Measurements from ENCODE around the gene ABR.

The ABR gene

DNA sequence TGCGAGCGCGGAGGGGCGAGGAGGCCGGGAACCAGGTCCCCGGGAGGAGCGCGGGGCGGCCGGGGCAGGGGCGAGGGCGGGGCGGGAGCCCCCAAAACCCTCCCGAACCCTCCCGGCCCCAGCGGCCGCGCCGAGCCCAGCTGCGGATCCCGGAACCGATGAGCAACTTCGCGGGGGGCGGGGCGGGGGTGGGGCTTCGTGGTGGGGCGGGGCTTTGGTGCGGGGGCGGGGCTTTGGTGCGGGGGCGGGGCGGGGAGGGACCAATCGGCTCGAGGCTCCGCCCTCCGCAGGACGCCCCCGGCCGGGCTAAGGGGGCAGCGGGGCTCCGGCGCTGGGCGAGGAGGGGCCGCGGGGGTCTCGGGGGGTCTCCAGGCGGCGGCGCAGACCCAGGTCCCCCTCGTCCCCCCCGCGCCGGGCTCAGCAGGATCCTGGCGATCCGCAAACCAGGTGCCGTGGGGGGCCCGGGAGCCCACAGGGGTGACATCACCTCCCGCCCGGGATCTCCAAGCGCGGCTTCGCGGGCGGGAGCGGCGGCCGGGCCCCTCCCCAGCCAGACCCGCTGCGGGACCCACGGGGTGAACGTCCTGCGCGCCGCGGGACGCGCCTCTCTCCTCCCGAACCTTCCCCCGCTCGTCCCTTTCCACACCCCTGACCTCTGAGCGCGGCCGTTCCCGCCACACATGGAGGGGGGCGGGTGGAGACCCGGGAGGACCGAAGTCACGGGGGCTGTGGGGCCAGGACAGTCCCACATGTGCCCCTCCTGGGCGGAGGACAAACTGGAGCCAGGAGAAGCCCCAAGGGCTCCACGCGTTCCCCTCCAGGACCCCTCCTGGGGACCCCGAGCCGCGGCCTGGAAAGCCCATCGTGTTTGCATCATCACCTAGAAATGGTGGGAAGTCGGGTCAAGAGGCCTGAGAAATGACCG is at the start of gene ABR:
Gene ABR (minus strand): TSS at position 164 of the 925 bp plus-strand sequence. CDS start 254 bp downstream, outside the sequence.
- peak; percentile 49 for DNase-seq (ENCODE audit: low spot score)

DNA sequence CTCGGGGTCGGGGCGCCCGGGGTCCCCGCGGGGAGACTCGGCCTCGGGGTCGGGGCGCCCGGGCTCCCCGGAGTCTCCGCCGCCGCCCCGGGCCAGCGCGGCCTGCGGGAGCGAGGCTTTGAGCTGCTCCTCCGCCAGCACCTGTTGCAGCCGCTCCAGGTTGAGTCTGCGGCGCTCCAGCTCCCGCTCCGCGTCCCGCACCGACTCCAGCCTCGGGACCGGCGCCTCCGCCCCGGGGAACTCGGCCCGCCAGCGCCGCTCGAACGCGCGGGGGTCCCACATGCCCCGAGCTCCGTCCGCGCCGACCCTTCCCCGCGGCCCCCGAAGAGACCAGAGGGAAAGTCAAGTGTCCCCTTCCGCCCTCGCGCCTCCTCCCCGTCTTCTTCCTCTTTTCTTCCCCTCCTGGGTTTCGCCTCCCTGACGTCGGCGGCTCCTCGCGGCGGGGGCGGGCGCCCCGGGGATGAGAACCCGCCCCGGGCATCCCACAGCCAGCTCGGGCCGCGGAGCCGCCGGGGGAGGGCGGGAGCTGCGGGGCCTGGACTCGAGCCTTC is 49.6 kb upstream of the ABR start:
- DNase-seq (ENCODE audit: low spot score): peak; percentile 38

DNA sequence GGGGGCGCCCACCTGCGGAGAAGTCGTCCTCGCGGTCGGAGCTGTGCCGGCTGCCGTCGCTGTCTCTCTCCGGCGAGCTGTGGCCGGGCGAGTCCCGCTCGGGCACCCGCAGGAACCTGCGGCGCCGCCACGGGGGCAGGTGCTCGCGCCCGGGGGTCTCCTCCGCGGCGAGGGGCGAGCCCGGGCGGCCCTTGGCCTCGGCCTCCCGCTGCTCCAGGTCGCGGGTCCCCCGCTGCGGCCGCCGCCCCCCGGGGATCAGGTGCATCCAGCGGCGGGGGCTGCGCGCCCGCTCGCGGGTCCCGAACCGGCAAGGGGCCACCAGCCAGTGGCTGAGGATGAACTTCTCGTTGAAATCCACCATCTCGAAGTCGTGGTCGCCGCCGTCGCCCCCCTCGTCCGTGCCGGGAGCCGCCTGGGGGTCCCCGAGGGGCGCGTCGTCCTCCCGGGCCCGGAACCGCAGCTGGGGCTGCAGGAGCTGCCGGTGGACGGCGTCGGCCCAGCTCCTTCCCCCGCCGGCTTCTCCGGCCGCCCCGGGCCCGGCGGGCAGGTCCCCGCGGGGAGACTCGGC is 49.1 kb upstream of the ABR start:
- DNase-seq (ENCODE audit: low spot score): no peak

DNA sequence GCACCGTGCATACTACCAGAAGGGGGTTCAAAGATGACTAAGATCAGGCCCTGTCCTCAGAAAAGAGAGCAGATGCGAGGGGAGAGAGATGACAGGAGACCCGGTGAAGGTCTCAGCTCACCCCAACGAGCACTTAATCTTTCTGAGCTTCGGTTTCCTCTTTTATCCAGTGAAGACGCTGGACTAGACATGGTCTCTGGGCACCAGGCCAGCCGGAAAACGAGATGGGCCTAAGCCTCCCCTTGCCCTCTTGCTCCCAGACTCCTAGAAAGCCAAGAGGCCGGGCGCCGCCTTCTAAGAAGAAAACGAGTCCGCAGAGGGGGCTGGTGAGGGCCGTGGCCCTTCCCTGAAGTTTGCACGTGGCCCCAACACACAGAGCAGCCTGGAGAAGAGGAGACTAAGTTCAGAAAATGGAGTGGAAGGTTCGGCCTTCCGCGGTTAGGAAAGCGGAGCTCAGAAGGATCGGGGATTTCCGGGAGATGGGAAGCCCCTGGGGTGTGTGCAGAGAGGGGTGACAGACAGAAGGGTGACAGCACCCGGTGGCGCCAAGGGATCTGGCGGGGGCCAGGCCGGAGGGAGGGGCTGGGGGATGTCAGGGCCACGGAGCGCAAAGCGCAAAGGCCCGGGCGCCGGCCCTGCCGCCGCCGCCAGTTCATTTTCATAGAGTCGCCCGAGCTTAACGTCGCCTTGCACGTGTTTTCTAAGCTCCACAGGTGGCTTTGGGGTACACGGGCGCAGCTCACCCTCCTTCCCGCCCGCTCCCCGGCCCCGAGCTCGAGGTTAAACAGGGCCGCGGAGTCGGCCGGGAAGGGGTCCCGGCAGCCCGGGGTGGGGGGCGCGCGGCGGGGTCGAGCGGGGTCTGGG is 48.4 kb upstream of the ABR start:
- DNase-seq (ENCODE audit: low spot score): peak; percentile 18

DNA sequence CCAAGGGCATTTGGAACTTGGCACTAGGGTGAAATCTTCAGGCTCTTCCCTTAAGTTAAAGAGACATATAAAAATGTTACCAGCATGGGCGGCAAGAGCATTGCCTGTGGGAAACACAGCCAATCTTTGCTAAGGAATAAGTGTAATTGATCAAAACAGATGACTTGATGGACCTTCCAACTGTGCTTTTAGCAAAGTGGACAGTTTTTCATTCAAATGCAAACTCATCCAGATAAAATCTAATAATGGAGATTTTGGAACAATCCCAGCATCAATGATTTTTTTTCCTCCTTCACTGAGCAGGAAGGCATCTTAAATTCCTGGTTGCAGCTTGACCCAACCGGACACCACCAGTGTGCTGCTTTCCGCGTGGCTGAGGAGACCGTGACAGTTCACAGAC is 47.6 kb upstream of the ABR start:
- DNase-seq (ENCODE audit: low spot score): no peak

DNA sequence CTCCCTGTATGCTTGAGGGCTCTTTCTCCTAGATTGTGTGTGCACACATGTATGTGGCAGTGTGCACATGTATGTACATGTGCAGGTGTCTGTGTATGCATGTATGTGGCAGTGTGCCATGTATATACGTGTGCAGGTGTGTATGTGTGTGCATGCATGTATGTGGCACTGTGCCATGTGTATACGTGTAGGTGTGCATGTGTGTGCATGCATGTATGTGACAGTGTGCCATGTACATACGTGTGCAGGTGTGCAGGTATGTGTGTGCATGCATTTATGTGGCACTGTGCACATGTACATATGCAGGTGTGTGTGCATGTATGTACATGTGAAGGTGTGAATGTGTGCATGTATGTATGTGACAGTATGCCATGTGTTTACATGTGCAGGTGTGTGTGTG is 46.5 kb upstream of the ABR start:
- DNase-seq (ENCODE audit: low spot score): no peak

DNA sequence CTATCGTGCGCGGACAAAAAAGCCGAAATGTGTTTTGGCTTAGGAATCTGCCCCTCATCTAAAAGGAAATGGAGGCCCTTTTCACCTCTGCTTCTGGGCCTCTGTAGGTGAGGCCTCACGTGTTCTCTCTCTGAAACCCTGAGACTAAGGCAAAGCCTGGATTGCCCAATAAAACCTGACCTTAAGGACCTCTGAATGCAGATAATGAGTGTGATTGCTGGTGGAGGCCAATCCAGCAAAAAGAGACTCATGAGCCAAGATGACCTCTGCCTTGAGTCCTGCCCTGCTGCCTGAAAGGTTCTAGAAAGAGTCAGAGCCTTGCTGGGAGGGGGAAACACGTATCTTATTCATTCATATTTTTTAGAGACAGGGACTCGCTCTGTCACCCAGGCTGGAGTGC is 44.5 kb upstream of the ABR start:
- no peak for DNase-seq (ENCODE audit: low spot score)

DNA sequence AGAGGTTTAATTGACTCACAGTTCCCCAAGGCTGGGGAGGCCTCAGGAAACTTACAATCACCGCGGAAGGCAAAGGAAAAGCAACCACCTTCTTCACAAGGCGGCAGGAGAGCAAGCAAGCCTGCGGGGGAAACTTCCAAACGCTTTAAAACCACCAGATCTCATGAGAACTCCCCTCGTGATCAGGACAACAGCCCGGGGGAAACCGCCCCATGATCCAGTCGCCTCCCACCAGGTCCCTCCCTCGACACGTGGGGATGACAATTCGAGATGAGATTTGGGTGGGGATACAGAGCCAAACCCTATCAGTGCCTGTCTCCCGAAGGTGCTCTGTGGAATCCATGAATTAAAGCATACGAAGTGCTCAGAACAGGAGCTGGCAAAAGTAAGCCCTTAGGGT is 43.9 kb upstream of the ABR start:
- no peak for DNase-seq (ENCODE audit: low spot score)

DNA sequence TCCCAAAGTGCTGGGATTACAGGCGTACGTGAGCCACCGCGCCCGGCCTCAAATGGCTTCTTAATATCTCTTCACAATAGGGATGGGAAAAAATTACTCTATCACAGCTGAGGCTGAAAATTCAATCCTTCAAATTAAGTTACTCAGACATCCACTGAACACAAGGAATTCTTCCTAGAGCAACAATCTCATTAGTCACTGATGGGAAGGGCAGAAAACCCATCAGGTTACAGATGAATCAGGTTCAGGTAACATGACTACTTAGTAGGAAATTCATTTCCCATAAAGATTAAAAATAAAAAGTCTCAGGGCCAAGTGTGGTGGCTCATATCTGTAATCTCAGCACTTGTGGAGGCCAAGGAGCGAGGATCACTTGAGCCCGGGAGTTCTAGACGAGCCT is 42.5 kb upstream of the ABR start:
- no peak for DNase-seq (ENCODE audit: low spot score)

DNA sequence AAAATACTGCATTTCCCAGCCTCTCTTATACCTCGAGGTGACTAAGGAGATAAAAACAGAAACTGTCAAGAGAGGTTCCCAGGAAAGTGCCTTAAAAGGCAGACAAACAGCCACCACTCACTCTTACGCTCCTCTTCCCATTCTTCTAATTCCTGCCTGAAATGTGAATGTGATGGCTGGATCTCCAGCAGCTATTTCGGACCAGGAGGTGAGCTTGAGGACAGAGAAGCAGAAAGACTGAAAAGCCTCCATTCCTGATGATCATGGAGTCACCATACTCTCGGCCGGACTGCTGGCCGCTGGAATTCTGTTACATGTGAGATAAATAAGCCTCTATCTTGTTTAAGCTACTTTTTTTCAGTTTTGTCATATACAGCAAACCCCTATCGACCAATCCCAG is 41.4 kb upstream of the ABR start:
- no peak for DNase-seq (ENCODE audit: low spot score)

DNA sequence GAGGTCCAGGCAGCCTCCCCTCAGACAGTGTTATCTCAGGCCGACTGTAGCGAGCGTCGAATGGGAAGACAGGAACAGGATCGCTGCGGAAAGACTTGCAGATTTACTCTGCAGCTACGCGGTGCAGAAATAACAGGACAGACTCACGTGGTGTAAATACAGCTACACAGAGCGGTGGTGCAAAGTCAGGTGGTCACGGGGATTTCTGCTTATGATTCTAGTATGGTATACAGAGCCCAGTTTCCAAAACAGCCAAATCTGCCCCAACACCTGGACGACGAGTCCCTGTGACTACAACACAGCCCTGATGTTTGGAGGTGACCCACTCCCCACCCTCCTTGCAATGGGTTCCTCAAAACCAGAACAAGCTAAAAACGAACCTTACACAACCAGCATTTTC is 40.6 kb upstream of the ABR start:
- DNase-seq (ENCODE audit: low spot score): no peak

DNA sequence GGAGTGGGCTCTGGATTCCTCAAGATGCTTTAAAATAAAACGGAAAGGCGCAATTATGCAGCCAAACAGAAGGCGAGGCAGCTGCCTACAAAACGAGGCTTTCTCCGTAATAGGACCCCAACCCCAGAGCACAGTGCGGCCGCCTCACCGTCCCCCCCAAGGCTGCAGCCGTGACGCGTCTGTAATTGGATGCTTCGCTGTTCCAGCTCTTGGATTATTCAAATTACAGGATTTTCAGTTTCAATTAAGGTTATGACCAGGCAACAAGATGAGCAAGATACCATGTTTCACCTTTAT is 37.3 kb upstream of the ABR start:
- DNase-seq (ENCODE audit: low spot score): no peak

DNA sequence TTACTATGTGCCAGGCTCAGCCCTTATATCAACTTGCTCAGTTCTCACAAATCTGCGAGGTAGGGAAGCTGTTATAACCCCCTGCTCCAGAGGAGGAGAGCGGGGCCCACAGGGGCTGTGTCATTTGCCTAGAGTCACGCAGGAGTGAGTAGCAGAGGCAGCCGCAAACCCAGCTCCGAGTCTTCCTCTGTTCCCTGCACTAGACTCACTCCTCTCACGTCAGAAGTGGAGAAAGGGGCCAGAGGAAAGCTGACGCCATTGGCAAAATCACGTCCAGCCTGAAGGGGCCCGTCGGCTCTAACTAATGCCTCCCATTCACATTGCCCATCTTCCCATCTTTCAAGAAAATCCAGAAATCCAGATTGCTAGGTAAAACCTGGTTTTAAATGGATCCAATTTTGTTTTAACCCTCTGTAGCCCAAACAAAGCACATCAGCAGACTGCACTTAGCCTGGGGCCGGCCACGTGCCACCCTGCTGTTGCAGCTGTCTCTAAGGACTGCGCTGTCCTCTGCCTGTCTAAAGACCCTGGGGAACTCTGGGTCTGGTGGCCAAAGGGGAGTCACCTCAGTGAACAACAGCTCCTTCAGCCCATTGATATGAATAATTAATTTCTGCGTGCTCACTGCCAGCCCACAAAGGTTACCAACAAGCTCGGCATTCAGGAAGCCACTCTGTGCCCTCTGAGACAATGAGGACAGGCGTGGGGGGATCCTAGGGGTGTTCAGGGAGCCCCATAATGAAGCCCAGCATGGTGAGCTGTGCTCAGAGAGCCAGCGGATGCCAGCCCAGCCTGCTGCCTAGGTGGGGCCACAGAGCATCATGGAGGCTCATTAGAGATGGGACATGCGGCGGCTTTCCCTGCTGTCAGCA is 36.7 kb upstream of the ABR start:
- no peak for DNase-seq (ENCODE audit: low spot score)

DNA sequence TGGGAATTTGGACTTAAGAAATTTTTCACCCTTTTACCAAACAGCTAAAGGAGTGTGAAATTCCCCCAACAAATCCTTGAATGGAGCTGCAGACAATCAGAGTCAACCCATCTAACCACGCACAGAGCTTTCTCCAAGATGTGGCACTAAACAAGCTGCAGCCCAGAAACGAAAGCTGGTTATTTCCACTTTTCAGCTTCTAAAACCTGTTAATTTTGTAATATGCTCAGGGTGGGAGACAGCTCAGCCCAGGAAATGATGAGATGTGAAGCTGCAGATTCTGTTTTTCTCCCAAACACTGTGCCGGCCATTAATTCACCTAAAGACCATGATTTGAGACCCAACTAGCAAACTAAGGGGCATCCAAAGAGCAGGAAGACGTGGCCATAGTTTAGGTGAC is 33.2 kb upstream of the ABR start:
- DNase-seq (ENCODE audit: low spot score): no peak

DNA sequence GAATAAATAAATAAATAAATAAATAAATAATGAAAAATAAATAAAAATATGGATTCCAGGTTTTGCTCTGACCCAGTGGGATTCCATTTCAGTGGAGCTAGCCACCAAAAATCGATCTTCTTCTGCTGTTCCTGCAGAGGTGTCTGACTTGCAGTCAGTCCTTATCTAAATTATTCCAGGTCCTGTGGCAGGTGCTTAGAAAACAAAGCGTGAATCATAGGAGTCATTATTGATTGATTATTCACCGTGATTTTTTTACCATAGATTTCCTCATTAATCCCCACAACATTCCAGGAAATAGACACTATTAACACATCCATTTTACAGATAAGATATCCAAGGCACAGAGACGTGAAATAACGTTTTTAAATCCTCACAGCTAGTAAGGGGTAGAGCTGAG is 31.5 kb upstream of the ABR start:
- no peak for DNase-seq (ENCODE audit: low spot score)

DNA sequence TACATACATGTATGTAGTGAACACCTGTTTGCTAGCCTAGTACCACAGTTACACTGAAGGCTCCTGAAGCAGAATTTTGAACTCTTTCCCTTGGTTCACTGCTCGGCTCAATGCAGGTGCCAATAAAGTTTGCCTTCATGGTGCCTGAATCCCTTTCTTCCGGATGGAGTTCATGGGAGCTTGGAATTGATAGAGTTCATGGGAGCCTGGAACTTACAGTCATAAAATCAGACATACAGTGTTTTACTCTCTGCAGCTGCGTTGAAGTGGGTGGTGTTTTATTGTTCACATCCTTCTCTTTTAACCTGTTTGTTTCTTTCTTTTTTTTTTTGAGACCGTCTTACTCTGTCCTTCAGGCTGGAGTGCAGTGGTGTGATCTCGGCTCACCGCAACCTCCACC is 29.2 kb upstream of the ABR start:
- no peak for DNase-seq (ENCODE audit: low spot score)

DNA sequence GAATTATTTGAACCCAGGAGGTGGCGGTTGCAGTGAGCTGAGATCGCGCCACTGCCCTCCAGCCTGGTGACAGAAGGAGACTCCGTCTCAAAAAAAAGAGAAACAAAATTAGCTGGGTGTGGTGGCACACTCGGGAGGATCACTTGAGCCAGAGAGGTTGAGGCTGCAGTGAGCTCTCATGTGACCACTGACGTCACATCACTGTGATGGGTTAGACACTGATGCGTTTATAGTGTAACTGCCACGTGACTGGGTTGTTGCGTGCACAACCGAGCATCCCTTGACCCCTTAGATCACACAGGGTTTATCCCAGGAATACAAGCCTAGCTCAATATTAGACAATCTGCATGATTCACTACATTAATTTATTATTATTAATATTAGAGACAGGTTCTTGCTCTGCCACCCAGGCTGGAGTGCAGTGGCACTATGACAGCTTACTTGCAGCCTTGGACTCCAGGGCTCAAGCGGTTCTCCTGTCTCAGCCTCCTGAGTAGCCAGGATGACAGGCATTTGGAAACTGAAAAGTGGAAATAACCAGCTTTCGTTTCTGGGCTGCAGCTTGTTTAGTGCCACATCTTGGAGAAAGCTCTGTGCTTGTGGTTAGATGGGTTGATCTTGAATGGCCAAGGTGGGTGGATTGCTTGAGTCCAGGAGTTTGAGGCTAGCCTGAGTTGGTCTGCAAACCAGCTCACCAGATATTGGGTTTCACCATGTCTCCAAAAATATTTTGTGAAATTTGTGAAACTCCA is 26.4 kb upstream of the ABR start:
- no peak for DNase-seq (ENCODE audit: low spot score)

DNA sequence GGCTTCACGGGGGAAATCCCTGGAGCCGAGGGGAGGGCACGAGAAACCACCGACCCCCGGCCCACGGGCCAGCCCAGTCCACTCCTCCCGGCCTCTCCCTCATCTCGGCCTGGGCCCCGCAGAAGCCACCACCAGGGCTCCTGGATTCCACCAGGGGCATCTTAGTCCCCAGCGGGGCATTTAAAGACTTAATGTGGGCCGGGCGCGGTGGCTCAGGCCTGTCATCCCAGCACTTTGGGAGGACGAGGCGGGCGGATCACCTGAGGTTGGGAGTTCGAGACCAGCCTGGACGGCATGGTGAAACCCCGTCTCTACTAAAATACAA is 24.1 kb upstream of the ABR start:
- DNase-seq (ENCODE audit: low spot score): no peak

DNA sequence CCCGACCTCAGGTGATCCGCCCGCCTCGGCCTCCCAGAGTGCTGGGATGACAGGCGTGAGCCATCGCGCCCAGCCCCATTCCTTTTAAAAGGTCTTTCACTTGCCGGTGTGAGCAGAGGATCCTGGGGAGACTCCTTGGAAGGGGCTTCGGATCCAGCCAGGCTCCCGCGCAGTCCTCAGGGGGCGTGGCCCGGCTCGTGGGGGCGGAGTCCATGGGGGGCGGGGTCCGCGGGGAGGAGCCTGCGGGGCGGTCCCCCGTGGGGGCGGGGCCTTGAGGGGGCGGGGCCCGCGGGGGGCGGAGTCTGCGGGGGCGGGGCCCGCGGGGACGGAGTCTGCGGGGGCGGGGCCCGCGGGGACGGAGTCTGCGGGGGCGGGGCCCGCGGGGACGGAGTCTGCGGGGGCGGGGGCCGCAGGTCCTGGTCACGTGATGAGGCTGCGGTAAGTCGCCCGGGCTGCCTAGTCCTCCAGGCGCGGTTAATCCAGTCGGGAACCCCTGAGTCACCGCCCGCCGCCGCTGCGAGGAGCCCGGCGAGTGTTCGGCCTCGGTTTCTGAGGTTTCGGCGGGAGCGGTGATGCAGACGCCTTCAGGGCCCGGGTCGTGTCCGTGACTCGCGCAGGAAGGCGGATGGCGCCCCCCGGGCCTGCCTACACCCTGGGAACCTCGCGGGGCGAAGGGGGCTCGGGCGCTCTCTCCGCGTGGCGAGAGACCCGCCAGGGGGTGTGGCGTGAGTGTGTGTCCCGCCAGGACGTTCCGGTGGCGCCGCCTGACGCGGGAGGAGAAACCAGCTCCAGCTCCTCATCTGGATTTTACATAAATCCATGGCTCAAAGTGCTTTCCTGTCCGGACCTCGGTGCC is 23.6 kb upstream of the ABR start:
- peak; percentile 19 for DNase-seq (ENCODE audit: low spot score)

DNA sequence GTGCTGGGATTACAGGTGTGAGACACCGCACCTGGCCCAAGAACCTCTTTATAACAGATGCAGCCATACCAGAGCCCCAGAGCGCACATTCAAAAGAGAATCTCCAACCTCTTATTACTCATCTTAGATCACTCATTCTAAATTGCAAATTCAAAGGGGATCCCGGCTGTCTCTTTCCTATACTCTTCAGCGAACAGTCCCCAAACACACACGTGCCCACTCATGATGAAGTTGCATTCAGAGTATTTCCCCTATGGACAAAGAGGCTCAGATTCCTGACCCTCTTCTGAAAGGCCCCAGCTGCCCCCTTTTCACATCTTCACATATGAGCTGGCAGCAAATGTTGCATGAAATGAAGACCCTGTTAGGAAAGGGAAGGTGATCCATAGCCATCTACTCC is 22.5 kb upstream of the ABR start:
- no peak for DNase-seq (ENCODE audit: low spot score)

Measured in CD4-positive, alpha-beta T cell treated with Interleukin-2 at 100 ng/mL for 4 hours (primary cell).